Heart left ventricle (tissue), 13 donors: ENCODE results near the gene EDN3.

Experiments
- CTCF ChIP-seq, 12 donors: fragments of 200-600 bp; sonication (generic) in 4 of 12; IDR thresholded peaks; one replicate each; pipeline versions ENCODE4 v1.5.0 to v1.8.0; 2018 to 2022; ENCODE audit warnings: antibody characterized with exemption in 12 of 12, mild to moderate bottlenecking in 5 of 12
- POLR2A ChIP-seq, 2 donors: fragments of 450-650 bp; IDR thresholded peaks; one replicate each; pipeline ENCODE4 v1.6.1; 2017; ENCODE audit warnings: antibody characterized with exemption in 2 of 2, mild to moderate bottlenecking in 2 of 2, moderate library complexity in 2 of 2
- donor health status: ischemic (EF 13 %, LVEDD 7.1; RV severe dilation, severe dysfunction).
- donor health status: DM: no; HTN: yes; CAD: no.
- donor health status: DM: no; HTN: no; CAD: no.
- donor health status: ischemic (EF 25% LVEDD 6.9; RV normal size, moderate dysfunction).
- donor health status: ischemic (EF 25% LVEDD 5.7; RV mildly dilated, moderate dysfunction).
- donor health status: ischemic (EF 35%, LVEDD 5.7; RV mildly dilated, moderate dysfunction).
- donor health status: nonischemic (EF 11% LVEDD 7.7; RV severe dilation, severe dysfunction).
- donor health status: DM: yes; HTN: yes; CAD: no.
- donor health status: PGD.
- donor health status: ischemic (EF 29% LVEDD 5.4; RV normal size, mild dysfunction).
- donor health status: nonischemic (EF 23%, LVEDD 6.1; RV moderate dilation, normal function).

- TF ChIP-seq CTCF (IDR thresholded peaks at IDR 0.05) (no peak), POLR2A (IDR thresholded peaks at IDR 0.05) (no peak)
These were observed 21.7 kb downstream of the EDN3 start for GRCh38 chr20:59322081-59322480.
